HEK293 (cell line): ENCODE data around the gene ARL11.

Experiments used
- CTCF ChIP-seq: fragments of 450-650 bp; formaldehyde crosslinking; IDR thresholded peaks from 2 replicates; pipeline ENCODE4 v1.5.1; 2016; ENCODE audit warnings: missing biosample characterization, missing genetic modification characterization
- ZNF354C ChIP-seq: fragments of 450-650 bp; formaldehyde crosslinking; IDR thresholded peaks from 2 replicates; pipeline ENCODE4 v1.5.1; 2016; ENCODE audit warnings: missing biosample characterization, missing genetic modification characterization, low read depth, borderline replicate concordance

- TF ChIP-seq CTCF (tag by site-specific recombination) (no peak), ZNF354C (tag by site-specific recombination) (no peak)
Measured at GRCh38 chr13:49606747-49607648, 21.3 kb upstream of the ARL11 start.
